ENCODE data around the gene DOK5.

DOK5 gene

DNA sequence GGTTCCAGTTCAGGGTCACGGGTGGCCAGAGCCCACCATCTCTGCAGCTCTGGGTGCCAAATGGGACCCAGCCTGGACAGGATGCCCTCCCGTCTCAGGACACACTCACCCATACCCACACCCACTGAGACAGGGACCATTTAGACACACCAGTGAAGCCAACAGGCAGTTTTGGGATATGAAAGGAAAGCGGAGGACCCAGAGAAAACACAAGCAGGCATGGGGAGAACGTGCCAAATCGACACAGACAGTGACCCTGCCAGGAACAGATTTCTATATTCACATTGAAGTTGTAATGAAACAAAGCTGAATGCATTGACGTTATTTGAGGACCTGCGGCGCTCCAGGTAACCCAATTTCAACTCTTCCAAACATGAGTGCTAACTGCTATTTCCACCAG is 164.5 kb downstream of the DOK5 start:
- Histone ChIP-seq H3K9me3 (ENCODE audit: insufficient read depth, low read length) (no peaks in the 10 kb centered on the region), H3K27ac (ENCODE audit: low read depth, low read length) (no peak overlapping the region), H3K79me2 (ENCODE audit: insufficient read depth, low read length) (no peaks in the 10 kb centered on the region), H2AFZ (ENCODE audit: low read depth, low read length, severe bottlenecking) (no peak overlapping the region), H3K9me2 (replicated peaks; ENCODE audit: insufficient read depth, low read length) (no peaks in the 10 kb centered on the region), H3K4me2 (ENCODE audit: low read depth, low read length, poor library complexity, severe bottlenecking) (no peak overlapping the region), H3K4me3 (ENCODE audit: insufficient read depth, low read length, poor library complexity, severe bottlenecking) (no peak overlapping the region), H3K36me3 (ENCODE audit: low read length) (no peaks in the 10 kb centered on the region), H4K20me1 (ENCODE audit: low read depth, low read length) (no peaks in the 10 kb centered on the region), H3K27me3 (ENCODE audit: low read length) (no peaks in the 10 kb centered on the region), H3F3A (ENCODE audit: insufficient read depth) (no peaks in the 10 kb centered on the region), H3K9ac (ENCODE audit: low read length) (no peak overlapping the region)
- TF ChIP-seq, protein P1, sequence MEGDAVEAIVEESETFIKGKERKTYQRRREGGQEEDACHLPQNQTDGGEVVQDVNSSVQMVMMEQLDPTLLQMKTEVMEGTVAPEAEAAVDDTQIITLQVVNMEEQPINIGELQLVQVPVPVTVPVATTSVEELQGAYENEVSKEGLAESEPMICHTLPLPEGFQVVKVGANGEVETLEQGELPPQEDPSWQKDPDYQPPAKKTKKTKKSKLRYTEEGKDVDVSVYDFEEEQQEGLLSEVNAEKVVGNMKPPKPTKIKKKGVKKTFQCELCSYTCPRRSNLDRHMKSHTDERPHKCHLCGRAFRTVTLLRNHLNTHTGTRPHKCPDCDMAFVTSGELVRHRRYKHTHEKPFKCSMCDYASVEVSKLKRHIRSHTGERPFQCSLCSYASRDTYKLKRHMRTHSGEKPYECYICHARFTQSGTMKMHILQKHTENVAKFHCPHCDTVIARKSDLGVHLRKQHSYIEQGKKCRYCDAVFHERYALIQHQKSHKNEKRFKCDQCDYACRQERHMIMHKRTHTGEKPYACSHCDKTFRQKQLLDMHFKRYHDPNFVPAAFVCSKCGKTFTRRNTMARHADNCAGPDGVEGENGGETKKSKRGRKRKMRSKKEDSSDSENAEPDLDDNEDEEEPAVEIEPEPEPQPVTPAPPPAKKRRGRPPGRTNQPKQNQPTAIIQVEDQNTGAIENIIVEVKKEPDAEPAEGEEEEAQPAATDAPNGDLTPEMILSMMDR (IDR thresholded peaks at IDR 0.05; ENCODE audit: insufficient read depth, low read length, poor library complexity, severe bottlenecking), result no peak

DNA sequence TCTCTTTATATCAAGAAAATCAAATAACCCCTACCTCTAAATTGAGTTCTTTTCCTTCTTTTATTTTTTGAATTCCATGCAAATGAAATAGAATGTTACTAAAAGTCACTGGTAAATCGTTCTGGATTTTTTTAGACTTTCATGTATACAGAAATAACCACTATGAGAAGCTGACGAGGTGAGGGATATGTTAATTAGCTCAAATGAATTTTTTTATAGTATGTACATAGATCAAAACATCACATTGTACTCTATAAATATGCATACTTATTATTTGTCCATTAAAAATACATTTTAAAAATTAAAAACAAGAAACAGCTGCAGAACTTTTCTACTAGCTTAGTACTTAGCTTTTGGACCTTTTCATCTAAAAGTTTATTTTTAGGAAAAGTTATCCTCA is 165.4 kb downstream of the DOK5 start:
- Histone ChIP-seq H3K36me3 (ENCODE audit: low read length) (no peaks in the 10 kb centered on the region), H3K4me2 (ENCODE audit: low read depth, low read length, poor library complexity, severe bottlenecking) (no peak overlapping the region), H3K9ac (ENCODE audit: low read length) (no peak overlapping the region), H3F3A (ENCODE audit: insufficient read depth) (no peaks in the 10 kb centered on the region), H3K27me3 (ENCODE audit: low read length) (no peaks in the 10 kb centered on the region), H2AFZ (ENCODE audit: low read depth, low read length, severe bottlenecking) (no peak overlapping the region), H3K79me2 (ENCODE audit: insufficient read depth, low read length) (no peaks in the 10 kb centered on the region), H3K9me2 (replicated peaks; ENCODE audit: insufficient read depth, low read length) (no peaks in the 10 kb centered on the region), H3K9me3 (ENCODE audit: insufficient read depth, low read length) (no peaks in the 10 kb centered on the region), H3K27ac (ENCODE audit: low read depth, low read length) (no peak overlapping the region), H3K4me3 (ENCODE audit: insufficient read depth, low read length, poor library complexity, severe bottlenecking) (no peak overlapping the region), H4K20me1 (ENCODE audit: low read depth, low read length) (no peaks in the 10 kb centered on the region)
- TF ChIP-seq, protein P1 (IDR thresholded peaks at IDR 0.05; ENCODE audit: insufficient read depth, low read length, poor library complexity, severe bottlenecking), result no peak
- TF ChIP-seq EZH2phosphoT487 (conservative IDR thresholded peaks at IDR 0.05; ENCODE audit: low read length), result no peak

DNA sequence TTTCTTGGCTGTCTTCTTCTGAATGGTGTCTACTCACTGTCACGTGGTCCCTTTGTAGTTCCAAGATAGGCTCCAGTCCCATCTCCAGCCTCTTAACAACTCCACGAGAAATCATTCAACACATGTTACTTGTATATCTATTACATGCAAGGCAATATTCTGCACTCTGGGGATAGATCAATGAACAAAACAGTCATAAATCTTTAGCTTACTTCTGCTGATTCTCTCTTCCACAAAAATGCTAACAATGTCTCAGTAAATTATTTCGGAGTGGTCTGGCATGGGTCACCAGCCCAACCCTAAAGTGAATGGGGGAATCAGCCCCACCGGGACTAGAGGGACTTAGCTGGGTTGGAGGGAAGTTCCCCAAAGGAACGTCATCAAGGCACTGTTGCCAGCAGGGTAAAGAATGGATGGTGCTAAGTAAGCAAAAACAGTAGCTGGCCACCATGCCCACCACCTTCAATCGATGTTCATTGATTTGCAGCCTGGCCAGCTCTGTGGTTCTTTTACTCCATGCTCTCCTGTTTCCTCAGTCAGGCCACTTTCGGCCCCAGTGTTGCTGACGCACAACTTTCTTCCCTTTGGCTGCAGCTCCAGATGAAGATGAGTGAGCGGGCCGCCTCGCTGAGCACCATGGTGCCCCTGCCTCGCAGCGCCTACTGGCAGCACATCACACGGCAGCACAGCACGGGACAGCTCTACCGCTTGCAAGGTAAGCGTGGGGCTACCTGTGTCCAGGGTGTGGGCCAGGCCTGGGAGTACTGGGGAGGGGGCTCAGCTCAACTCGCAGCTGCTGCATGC is 167.7 kb downstream of the DOK5 start:
- H3K36me3 ChIP-seq (ENCODE audit: low read length), result no peaks in the 10 kb centered on the region
- no peak overlapping the region for H2AFZ ChIP-seq (ENCODE audit: low read depth, low read length, severe bottlenecking)
- TF ChIP-seq, protein P1 (IDR thresholded peaks at IDR 0.05; ENCODE audit: insufficient read depth, low read length, poor library complexity, severe bottlenecking), result no peak
- no peak for TF ChIP-seq EZH2phosphoT487 (conservative IDR thresholded peaks at IDR 0.05; ENCODE audit: low read length)
- no peaks in the 10 kb centered on the region for H3K27me3 ChIP-seq (ENCODE audit: low read length)
- H3K9me3 ChIP-seq (ENCODE audit: insufficient read depth, low read length), result no peaks in the 10 kb centered on the region
- no peaks in the 10 kb centered on the region for H3K79me2 ChIP-seq (ENCODE audit: insufficient read depth, low read length)
- H3K4me3 ChIP-seq (ENCODE audit: insufficient read depth, low read length, poor library complexity, severe bottlenecking), result no peak overlapping the region
- H3K9ac ChIP-seq (ENCODE audit: low read length), result no peak overlapping the region
- no peak overlapping the region for H3K4me2 ChIP-seq (ENCODE audit: low read depth, low read length, poor library complexity, severe bottlenecking)
- H3F3A ChIP-seq (ENCODE audit: insufficient read depth), result no peaks in the 10 kb centered on the region
- no peak overlapping the region for H3K27ac ChIP-seq (ENCODE audit: low read depth, low read length)
- no peaks in the 10 kb centered on the region for H4K20me1 ChIP-seq (ENCODE audit: low read depth, low read length)
- H3K9me2 ChIP-seq (replicated peaks; ENCODE audit: insufficient read depth, low read length), result no peaks in the 10 kb centered on the region

Data from SU-DHL-6 (cell line).